Hippocampal formation (tissue), 2 donors: ENCODE results near the gene ERBB2.
"Not testable (repeated sequence)": the region's sequence is repeated elsewhere in the genome, so short reads cannot be mapped to it uniquely, and the experiment has no call there.

Source experiments
- DNase-seq, 2 donors: peaks; one replicate each; lab custom pipeline; 2025; lab: John Stamatoyannopoulos, UW

ERBB2 gene

DNA sequence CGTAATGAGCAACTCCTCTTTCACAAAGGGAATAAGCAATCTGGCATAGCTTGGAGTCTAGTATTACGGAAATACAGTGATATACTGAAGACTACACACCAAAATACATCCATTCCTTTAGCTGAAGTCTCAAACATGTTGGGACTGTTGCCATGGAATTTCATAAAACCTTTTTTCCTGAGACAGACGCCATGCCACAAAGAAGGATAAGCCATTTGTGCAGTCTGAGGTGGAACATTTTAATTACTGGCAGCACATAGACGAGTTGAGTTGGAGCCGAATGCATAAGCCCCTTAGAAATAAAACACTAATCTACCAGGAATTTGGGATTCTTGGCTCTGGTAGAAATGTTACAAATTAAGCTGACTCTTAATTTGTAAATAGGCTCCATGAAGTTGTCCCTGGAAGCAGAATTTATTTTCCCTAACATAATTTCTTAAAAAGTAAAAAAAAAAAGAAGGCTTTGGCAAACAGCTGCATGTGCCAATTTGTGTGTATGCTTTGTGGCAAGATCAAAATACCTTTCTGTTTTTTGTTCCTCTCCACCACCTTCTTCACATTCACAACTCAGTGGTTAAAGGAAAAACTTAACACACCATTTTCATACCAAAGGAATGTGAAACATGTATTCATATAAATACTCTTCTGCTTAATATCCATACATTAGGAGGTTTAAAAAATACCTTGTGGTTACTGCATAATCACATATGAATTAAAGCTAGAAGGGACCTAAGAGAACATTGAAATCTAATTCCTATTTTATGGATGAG is 63.4 kb downstream of the ERBB2 start:
- no peak for DNase-seq

DNA sequence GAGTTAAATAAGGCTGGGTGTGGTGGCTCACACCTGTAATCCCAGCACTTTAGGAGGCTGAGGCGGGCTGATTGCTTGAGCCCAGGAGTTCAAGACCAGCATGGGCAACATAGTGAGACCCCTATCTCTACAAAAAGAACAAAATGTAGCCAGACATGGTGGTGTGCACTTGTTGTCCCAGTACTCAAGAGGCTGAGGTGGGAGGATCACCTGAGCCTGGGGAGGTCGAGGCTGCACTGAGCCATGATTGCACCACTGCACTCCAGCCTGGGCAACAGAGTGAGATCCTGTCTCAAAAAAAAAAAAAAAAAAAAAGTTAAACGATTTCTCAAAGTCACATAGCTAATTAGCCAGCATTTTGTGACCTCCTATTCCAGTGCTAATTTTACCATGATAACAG is 64.3 kb downstream of the ERBB2 start:
- not testable (repeated sequence) for DNase-seq

GRCh38 chr17:39765175-39765574 is 65.3 kb downstream of the ERBB2 start:
- DNase-seq = no peak

- no peak for DNase-seq
Measured at GRCh38 chr17:39765766-39766165, 65.9 kb downstream of the ERBB2 start.

- no peak for DNase-seq
Measured at GRCh38 chr17:39767147-39767546, 67.3 kb downstream of the ERBB2 start.

- DNase-seq = peak in 1 of 2 donors; percentile 23
Measured at GRCh38 chr17:39769974-39770587, 70.2 kb downstream of the ERBB2 start.

- peak in 1 of 2 donors; percentile 31 for DNase-seq
Measured at GRCh38 chr17:39772415-39772814, 72.6 kb downstream of the ERBB2 start.

- DNase-seq = no peak
Measured at GRCh38 chr17:39772987-39773934, 73.4 kb downstream of the ERBB2 start.

GRCh38 chr17:39774047-39774446 is 74.2 kb downstream of the ERBB2 start:
- DNase-seq = no peak

- no peak for DNase-seq
Measured at GRCh38 chr17:39775031-39775430, 75.2 kb downstream of the ERBB2 start.

GRCh38 chr17:39776252-39776651 is 76.4 kb downstream of the ERBB2 start:
- DNase-seq = no peak

GRCh38 chr17:39777534-39778365 is 77.9 kb downstream of the ERBB2 start:
- DNase-seq = no peak
